Measurements from ENCODE around the gene HFM1. TPM values are rescaled to one million over a fixed set of nuclear protein-coding genes. Genes with fewer than 3 reads are reported as not detected.
A peak's percentile ranks its signal among the peaks of the same experiment; 100 is the strongest.

The HFM1 gene
- total and polyA plus RNA-seq, 9 of the 15 experiments (the other 6 are each of a cell fraction or from before 2014, with no cell fraction given) = 1.5 to 6.4 (median 3.7) TPM

DNA sequence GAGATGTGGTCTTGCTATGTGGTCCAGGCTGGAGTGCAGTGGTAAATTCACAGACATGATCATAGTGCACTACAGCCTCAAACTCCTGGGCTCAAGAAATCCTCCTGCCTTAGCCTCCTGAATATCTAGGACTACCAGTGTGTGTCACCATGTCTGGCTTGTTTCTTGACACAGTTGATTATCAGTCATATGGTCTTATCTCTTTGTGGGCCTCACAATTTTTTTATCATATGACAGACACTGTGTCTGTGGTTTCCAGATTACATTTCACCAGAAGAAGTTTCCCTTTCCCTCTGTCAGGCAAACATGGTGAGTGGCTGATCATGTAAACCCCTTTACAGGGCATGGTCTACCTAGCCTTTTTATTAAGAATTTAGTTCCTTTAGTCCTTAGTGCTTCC lies 96.1 kb downstream of the HFM1 start (continued):
- TF ChIP-seq, protein P1, sequence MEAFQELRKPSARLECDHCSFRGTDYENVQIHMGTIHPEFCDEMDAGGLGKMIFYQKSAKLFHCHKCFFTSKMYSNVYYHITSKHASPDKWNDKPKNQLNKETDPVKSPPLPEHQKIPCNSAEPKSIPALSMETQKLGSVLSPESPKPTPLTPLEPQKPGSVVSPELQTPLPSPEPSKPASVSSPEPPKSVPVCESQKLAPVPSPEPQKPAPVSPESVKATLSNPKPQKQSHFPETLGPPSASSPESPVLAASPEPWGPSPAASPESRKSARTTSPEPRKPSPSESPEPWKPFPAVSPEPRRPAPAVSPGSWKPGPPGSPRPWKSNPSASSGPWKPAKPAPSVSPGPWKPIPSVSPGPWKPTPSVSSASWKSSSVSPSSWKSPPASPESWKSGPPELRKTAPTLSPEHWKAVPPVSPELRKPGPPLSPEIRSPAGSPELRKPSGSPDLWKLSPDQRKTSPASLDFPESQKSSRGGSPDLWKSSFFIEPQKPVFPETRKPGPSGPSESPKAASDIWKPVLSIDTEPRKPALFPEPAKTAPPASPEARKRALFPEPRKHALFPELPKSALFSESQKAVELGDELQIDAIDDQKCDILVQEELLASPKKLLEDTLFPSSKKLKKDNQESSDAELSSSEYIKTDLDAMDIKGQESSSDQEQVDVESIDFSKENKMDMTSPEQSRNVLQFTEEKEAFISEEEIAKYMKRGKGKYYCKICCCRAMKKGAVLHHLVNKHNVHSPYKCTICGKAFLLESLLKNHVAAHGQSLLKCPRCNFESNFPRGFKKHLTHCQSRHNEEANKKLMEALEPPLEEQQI (IDR thresholded peaks at IDR 0.05) = peak; percentile 82; the same call in 1 of the 2 replicates
- TF ChIP-seq ZNF3 (CRISPR knock-in tag; IDR thresholded peaks at IDR 0.05) (no peak), ATF7 (IDR thresholded peaks at IDR 0.05) (no peak), CREBBP (IDR thresholded peaks at IDR 0.05; ENCODE audit: low read depth, low read length) (no peak), CBFA2T2 (conservative IDR thresholded peaks at IDR 0.05) (peak; percentile 93), RBFOX2 (IDR thresholded peaks at IDR 0.05; ENCODE audit: low read depth, low read length) (no peak), POLR3A (IDR thresholded peaks at IDR 0.05; ENCODE audit: borderline replicate concordance, extremely low read depth, insufficient read depth, insufficient read length) (no peak), NFIX (CRISPR knock-in tag; IDR thresholded peaks at IDR 0.05; ENCODE audit: low read depth) (no peak), EP300 (IDR thresholded peaks at IDR 0.05; ENCODE audit: low read length) (peak; percentile 84), CBX8 (IDR thresholded peaks at IDR 0.05; ENCODE audit: borderline replicate concordance, extremely low read depth, low read depth, low read length, poor library complexity, severe bottlenecking) (no peak), L3MBTL2 (IDR thresholded peaks at IDR 0.05) (no peak), LEF1 (IDR thresholded peaks at IDR 0.05) (no peak; the same call in 1 of the 2 replicates), BRF1 (IDR thresholded peaks at IDR 0.05; ENCODE audit: borderline replicate concordance, extremely low read depth, insufficient read length) (no peak), PRPF4 (IDR thresholded peaks at IDR 0.05; ENCODE audit: insufficient read depth, low read depth, low read length, poor library complexity, severe bottlenecking) (no peak), ZNF766 (CRISPR knock-in tag; conservative IDR thresholded peaks at IDR 0.05) (peak; percentile 82)
- TF ChIP-seq, protein P2, sequence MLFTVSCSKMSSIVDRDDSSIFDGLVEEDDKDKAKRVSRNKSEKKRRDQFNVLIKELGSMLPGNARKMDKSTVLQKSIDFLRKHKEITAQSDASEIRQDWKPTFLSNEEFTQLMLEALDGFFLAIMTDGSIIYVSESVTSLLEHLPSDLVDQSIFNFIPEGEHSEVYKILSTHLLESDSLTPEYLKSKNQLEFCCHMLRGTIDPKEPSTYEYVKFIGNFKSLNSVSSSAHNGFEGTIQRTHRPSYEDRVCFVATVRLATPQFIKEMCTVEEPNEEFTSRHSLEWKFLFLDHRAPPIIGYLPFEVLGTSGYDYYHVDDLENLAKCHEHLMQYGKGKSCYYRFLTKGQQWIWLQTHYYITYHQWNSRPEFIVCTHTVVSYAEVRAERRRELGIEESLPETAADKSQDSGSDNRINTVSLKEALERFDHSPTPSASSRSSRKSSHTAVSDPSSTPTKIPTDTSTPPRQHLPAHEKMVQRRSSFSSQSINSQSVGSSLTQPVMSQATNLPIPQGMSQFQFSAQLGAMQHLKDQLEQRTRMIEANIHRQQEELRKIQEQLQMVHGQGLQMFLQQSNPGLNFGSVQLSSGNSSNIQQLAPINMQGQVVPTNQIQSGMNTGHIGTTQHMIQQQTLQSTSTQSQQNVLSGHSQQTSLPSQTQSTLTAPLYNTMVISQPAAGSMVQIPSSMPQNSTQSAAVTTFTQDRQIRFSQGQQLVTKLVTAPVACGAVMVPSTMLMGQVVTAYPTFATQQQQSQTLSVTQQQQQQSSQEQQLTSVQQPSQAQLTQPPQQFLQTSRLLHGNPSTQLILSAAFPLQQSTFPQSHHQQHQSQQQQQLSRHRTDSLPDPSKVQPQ (CRISPR knock-in tag; IDR thresholded peaks at IDR 0.05; ENCODE audit: borderline replicate concordance) = no peak
- TF ChIP-seq, protein P3, sequence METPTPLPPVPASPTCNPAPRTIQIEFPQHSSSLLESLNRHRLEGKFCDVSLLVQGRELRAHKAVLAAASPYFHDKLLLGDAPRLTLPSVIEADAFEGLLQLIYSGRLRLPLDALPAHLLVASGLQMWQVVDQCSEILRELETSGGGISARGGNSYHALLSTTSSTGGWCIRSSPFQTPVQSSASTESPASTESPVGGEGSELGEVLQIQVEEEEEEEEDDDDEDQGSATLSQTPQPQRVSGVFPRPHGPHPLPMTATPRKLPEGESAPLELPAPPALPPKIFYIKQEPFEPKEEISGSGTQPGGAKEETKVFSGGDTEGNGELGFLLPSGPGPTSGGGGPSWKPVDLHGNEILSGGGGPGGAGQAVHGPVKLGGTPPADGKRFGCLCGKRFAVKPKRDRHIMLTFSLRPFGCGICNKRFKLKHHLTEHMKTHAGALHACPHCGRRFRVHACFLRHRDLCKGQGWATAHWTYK (CRISPR knock-in tag; IDR thresholded peaks at IDR 0.05) = no peak
- TF ChIP-seq, protein P4, sequence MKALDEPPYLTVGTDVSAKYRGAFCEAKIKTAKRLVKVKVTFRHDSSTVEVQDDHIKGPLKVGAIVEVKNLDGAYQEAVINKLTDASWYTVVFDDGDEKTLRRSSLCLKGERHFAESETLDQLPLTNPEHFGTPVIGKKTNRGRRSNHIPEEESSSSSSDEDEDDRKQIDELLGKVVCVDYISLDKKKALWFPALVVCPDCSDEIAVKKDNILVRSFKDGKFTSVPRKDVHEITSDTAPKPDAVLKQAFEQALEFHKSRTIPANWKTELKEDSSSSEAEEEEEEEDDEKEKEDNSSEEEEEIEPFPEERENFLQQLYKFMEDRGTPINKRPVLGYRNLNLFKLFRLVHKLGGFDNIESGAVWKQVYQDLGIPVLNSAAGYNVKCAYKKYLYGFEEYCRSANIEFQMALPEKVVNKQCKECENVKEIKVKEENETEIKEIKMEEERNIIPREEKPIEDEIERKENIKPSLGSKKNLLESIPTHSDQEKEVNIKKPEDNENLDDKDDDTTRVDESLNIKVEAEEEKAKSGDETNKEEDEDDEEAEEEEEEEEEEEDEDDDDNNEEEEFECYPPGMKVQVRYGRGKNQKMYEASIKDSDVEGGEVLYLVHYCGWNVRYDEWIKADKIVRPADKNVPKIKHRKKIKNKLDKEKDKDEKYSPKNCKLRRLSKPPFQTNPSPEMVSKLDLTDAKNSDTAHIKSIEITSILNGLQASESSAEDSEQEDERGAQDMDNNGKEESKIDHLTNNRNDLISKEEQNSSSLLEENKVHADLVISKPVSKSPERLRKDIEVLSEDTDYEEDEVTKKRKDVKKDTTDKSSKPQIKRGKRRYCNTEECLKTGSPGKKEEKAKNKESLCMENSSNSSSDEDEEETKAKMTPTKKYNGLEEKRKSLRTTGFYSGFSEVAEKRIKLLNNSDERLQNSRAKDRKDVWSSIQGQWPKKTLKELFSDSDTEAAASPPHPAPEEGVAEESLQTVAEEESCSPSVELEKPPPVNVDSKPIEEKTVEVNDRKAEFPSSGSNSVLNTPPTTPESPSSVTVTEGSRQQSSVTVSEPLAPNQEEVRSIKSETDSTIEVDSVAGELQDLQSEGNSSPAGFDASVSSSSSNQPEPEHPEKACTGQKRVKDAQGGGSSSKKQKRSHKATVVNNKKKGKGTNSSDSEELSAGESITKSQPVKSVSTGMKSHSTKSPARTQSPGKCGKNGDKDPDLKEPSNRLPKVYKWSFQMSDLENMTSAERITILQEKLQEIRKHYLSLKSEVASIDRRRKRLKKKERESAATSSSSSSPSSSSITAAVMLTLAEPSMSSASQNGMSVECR (CRISPR knock-in tag; IDR thresholded peaks at IDR 0.05) = no peak

Data from K562 (cell line).